Progenitor cell of endocrine pancreas (in vitro differentiated cells): Measurements from ENCODE around the gene WDHD1. TPM values are rescaled to one million over a fixed set of nuclear protein-coding genes. Genes with fewer than 3 reads are reported as not detected.
"Not testable (repeated sequence)": the region's sequence is repeated elsewhere in the genome, so short reads cannot be mapped to it uniquely, and the experiment has no call there.

ENCODE experiments used
- DNase-seq: peaks from one replicate; pipeline ENCODE4 v3.0.0; 2021; ENCODE audit warnings: low spot score; ENCODE audit not compliant: unreplicated experiment
- H3K27ac Mint-ChIP-seq: 2 replicates; pipeline ENCODE4 v1.8.0; 2021; ENCODE audit warnings: mild to moderate bottlenecking, moderate library complexity, mixed read lengths
- H3K27me3 Mint-ChIP-seq: 2 replicates; pipeline ENCODE4 v1.8.0; 2021; ENCODE audit warnings: mixed read lengths
- H3K36me3 Mint-ChIP-seq: 2 replicates; pipeline ENCODE4 v1.8.0; 2022; ENCODE audit warnings: mixed read lengths; ENCODE audit not compliant: insufficient read depth
- H3K4me1 Mint-ChIP-seq: 2 replicates; pipeline ENCODE4 v1.8.0; 2021; ENCODE audit warnings: low read depth, mixed read lengths
- H3K4me3 Mint-ChIP-seq: 2 replicates; pipeline ENCODE4 v1.8.0; 2021; ENCODE audit warnings: low read depth, mild to moderate bottlenecking, moderate library complexity, mixed read lengths
- H3K9me3 Mint-ChIP-seq: 2 replicates; pipeline ENCODE4 v1.8.0; 2021; ENCODE audit warnings: low read depth, mixed read lengths
- total RNA-seq: library from RNA; stranded (reverse); gene quantifications from 2 replicates; pipeline ENCODE4 v1.2.1, GENCODE V29; 2021
- TF ChIP-seq, protein P1 (sequence below): fragments of 200-600 bp; sonication (generic); IDR thresholded peaks from one replicate; pipeline ENCODE4 v1.5.0; 2021; ENCODE audit warnings: antibody characterized with exemption, mild to moderate bottlenecking; ENCODE audit not compliant: unreplicated experiment

The WDHD1 gene
- total RNA-seq, 1 donor from 2014 or later = 31.4 TPM

DNA sequence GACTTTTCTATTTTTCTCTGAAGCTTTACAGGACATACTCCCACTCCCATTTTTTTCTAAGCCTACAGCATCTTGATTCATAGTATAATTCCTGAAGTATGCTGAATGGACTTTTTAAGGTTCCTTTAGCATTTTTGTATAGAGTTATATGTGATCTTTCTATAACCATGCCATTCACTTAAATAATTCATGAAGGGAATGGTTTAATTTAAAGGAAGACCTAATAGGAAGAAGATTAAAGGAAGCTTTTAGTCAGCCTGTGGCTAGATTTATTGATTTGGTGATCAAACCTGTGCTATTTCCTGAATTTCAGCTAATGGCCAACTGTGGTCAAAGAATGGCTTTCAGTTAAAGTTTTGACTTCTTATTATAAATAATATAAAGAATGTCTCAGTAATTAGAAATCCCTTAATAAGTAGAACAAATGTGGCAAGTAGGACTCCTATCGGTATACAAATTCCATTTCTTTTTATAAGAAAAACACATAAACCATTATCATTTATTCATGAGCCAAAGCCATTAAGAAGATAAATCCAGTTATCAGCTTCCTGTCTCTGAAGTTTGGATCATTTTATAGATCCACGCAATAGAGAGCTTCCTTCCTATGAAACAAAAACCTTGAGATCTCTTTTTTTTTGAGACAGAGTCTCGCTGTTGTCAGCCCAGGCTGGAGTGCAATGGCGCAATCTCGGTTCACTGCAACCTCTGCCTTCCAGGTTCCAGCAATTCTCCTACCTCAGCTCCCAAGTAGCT lies 20.6 kb upstream of the WDHD1 start:
- no peaks in the 10 kb centered on the region for H3K9me3 Mint-ChIP-seq
- H3K4me3 Mint-ChIP-seq = no peak overlapping the region
- H3K4me1 Mint-ChIP-seq = peaks cover 6% of the 10 kb centered on the region
- H3K27me3 Mint-ChIP-seq = no peaks in the 10 kb centered on the region
- no peak for DNase-seq
- TF ChIP-seq, protein P1, sequence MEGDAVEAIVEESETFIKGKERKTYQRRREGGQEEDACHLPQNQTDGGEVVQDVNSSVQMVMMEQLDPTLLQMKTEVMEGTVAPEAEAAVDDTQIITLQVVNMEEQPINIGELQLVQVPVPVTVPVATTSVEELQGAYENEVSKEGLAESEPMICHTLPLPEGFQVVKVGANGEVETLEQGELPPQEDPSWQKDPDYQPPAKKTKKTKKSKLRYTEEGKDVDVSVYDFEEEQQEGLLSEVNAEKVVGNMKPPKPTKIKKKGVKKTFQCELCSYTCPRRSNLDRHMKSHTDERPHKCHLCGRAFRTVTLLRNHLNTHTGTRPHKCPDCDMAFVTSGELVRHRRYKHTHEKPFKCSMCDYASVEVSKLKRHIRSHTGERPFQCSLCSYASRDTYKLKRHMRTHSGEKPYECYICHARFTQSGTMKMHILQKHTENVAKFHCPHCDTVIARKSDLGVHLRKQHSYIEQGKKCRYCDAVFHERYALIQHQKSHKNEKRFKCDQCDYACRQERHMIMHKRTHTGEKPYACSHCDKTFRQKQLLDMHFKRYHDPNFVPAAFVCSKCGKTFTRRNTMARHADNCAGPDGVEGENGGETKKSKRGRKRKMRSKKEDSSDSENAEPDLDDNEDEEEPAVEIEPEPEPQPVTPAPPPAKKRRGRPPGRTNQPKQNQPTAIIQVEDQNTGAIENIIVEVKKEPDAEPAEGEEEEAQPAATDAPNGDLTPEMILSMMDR = no peak
- peaks cover 8% of the 10 kb centered on the region for H3K36me3 Mint-ChIP-seq
- no peak overlapping the region for H3K27ac Mint-ChIP-seq

DNA sequence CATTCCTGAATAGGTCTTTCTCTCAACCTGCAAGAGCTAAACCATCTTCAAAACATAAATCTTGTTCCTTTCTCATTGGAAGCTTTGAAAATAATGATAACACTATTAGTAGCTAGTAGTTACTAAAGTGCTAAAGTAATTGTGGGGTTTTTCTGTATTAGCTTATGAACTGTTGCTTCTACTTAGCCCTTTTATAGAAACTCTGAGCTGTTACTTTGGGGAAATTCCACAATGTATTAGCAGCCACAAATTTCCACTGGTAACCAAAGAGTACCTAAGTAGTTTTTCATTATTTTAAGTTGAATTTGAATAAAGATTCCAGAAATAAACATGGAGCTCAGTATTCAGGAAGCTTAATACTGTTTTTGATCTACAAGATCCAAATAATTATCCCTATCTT lies 18.2 kb upstream of the WDHD1 start:
- Mint-ChIP-seq H3K27ac (no peak overlapping the region), H3K4me3 (no peak overlapping the region), H3K9me3 (no peaks in the 10 kb centered on the region), H3K36me3 (peaks cover 8% of the 10 kb centered on the region), H3K4me1 (no peaks in the 10 kb centered on the region), H3K27me3 (no peaks in the 10 kb centered on the region)
- TF ChIP-seq, protein P1 = no peak
- DNase-seq = no peak

DNA sequence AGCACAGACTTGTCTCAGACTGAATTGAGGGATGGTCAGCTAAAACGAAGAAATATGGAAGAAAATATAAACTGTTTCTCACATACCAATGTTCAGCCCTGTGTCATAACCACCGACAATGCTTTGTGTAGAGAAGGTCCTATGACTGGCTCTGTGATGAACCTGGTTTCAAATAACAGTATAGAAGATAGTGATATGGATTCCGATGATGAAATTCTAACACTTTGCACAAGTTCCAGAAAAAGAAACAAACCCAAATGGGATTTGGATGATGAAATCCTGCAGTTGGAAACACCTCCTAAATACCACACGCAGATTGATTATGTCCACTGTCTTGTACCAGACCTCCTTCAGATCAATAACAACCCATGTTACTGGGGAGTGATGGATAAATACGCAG lies 16.6 kb upstream of the WDHD1 start:
- Mint-ChIP-seq H3K4me3 (no peak overlapping the region), H3K4me1 (no peaks in the 10 kb centered on the region), H3K36me3 (peaks cover 13% of the 10 kb centered on the region), H3K27me3 (no peaks in the 10 kb centered on the region), H3K9me3 (no peaks in the 10 kb centered on the region), H3K27ac (no peak overlapping the region)
- no peak for DNase-seq
- TF ChIP-seq, protein P1 = no peak

DNA sequence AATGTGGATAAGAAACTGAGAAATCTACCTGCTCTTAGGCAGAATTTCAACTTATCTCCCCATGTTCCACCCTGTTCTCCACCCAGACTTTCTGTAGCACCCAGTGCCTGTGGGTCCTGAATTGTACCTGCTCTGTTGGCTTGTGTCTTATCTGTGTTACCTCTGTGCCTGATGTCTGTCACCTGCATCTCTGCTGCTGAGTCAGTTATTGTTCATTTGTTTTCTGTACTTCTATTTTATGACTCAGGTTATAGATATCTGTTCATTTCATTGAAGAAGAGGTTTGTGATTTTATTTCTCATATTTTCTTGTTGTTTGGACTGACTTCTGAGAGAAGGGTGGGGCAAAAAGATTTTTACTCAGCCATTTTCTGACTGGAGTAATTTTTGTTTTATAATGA lies 11.8 kb upstream of the WDHD1 start:
- TF ChIP-seq, protein P1 = no peak
- Mint-ChIP-seq H3K9me3 (no peaks in the 10 kb centered on the region), H3K27ac (no peak overlapping the region), H3K36me3 (peaks cover 26% of the 10 kb centered on the region), H3K4me3 (no peak overlapping the region), H3K4me1 (no peaks in the 10 kb centered on the region), H3K27me3 (no peaks in the 10 kb centered on the region)
- no peak for DNase-seq

DNA sequence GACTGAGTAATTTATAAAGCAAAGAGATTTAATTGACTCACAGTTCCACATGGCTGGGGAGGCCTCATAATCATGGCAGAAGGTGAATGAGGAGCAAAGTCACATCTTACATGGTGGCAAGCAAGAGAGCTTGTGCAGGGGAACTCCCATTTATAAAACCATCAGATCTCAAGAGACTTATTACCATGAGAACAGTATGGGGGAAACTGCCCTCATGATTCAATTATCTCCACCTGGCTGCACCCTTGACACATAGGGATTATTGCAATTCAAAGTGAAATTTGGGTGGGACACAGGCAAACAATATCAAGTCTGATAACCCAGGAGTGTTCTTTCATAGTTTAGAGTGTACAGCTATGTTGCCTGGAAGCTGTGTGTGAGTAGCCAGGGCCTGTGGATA lies 11.1 kb upstream of the WDHD1 start:
- not testable (repeated sequence) for H3K4me3 Mint-ChIP-seq, DNase-seq, H3K4me1 Mint-ChIP-seq, H3K9me3 Mint-ChIP-seq, H3K27me3 Mint-ChIP-seq
- Mint-ChIP-seq H3K27ac (peak overlapping the region; percentile 59), H3K36me3 (peaks cover 22% of the 10 kb centered on the region)

DNA sequence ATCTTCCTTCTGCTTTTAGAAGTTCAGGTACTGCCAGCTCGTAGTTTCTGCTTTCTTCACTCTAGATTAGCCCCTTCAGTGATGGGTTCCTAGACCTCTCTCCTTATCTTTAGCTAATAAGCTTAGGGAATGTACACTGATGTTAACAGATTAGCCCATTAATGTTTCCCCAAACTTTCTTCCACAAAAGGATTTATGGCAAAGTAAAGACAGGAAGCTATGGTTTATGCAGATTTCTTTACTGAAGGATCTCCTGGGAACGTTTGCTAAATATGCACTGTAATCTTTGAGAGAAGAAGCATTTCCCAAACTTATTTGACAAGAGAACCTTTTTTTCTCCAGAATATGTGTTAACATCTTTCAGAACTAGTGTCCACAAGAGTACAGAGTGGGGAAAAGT lies 4.3 kb upstream of the WDHD1 start:
- no peak for DNase-seq
- Mint-ChIP-seq H3K27me3 (no peaks in the 10 kb centered on the region), H3K36me3 (peaks cover 7% of the 10 kb centered on the region), H3K4me3 (no peak overlapping the region), H3K27ac (no peak overlapping the region), H3K4me1 (peaks cover 27% of the 10 kb centered on the region), H3K9me3 (no peaks in the 10 kb centered on the region)
- TF ChIP-seq, protein P1 = no peak
